H1 (cell line): ENCODE data around the gene PSME1. TPM values are rescaled to one million over a fixed set of nuclear protein-coding genes. Genes with fewer than 3 reads are reported as not detected.

ENCODE experiments used
- CTCF ChIA-PET: fragments of 300-600 bp; sonication (Branson Sonifier 250); formaldehyde crosslinking; loops from one replicate; lab custom pipeline; 2021; ENCODE audit not compliant: partially characterized antibody; lab: Charles Lee
- POLR2A ChIA-PET: fragments of 300-600 bp; sonication (Branson Sonifier 250); formaldehyde crosslinking; loops from one replicate; lab custom pipeline; 2021; ENCODE audit warnings: inconsistent platforms; ENCODE audit not compliant: partially characterized antibody; lab: Charles Lee
- DNase-seq, 2 experiments: peaks; one replicate each; pipeline versions ENCODE4 v3.0.0 to v3.0.0-alpha.2; 2010 to 2022; ENCODE audit warnings: low spot score in 2 of 2, low read depth in 1 of 2, mixed read lengths in 1 of 2
- FAIRE-seq: peaks from 2 replicates; lab custom pipeline; 2011; peaks lifted over from hg19 to GRCh38; lab: Jason Lieb, UNC
- H2AFZ ChIP-seq: 2 replicates; pipeline ENCODE4 v1.8.1; 2012; ENCODE audit warnings: low read length, inconsistent platforms
- H2AK5ac ChIP-seq: 2 replicates; pipeline ENCODE4 v1.6.1; 2013; ENCODE audit warnings: low read depth, low read length
- H2BK120ac ChIP-seq: replicated peaks from 2 replicates; pipeline ENCODE3; 2013; ENCODE audit warnings: low read depth, low read length, inconsistent platforms
- H2BK12ac ChIP-seq: 2 replicates; pipeline ENCODE4 v1.6.1; 2013; ENCODE audit warnings: low read depth, low read length
- H2BK15ac ChIP-seq: 2 replicates; pipeline ENCODE4 v1.6.1; 2013; ENCODE audit warnings: low read length
- H2BK20ac ChIP-seq: 2 replicates; pipeline ENCODE4 v1.6.1; 2013; ENCODE audit warnings: low read length
- H2BK5ac ChIP-seq: 2 replicates; pipeline ENCODE4 v1.6.1; 2013; ENCODE audit warnings: low read depth, low read length
- H3K14ac ChIP-seq: 2 replicates; pipeline ENCODE4 v1.6.1; 2013; ENCODE audit warnings: inconsistent platforms; ENCODE audit not compliant: insufficient read length
- H3K18ac ChIP-seq: 2 replicates; pipeline ENCODE4 v1.6.1; 2013; ENCODE audit warnings: low read length; ENCODE audit errors: extremely low read depth
- H3K23ac ChIP-seq: 2 replicates; pipeline ENCODE4 v1.6.1; 2013; ENCODE audit warnings: inconsistent platforms; ENCODE audit not compliant: insufficient read length
- H3K23me2 ChIP-seq: 2 replicates; pipeline ENCODE4 v1.6.1; 2013; ENCODE audit warnings: low read depth, low read length
- H3K27ac ChIP-seq: 2 replicates; pipeline ENCODE4 v1.6.1; 2011; ENCODE audit warnings: low read depth, low read length, inconsistent platforms
- H3K27me3 ChIP-seq, 4 experiments: replicated peaks in 1 of 4; 1 replicate in 1 of 4; 2 replicates in 3 of 4; pipeline versions ENCODE4 v1.6.1 to v1.8.1; 2011 to 2013; ENCODE audit warnings: low read length in 3 of 4, mild to moderate bottlenecking in 3 of 4, inconsistent platforms in 2 of 4, mixed read lengths in 2 of 4, moderate library complexity in 1 of 4; ENCODE audit not compliant: control insufficient read depth in 3 of 4, insufficient read depth in 3 of 4; ENCODE audit errors: extremely low read depth in 1 of 4
- H3K36me3 ChIP-seq, 4 experiments: 2 replicates each; pipeline versions ENCODE4 v1.6.1 to v1.8.1; 2011 to 2013; ENCODE audit warnings: mild to moderate bottlenecking in 4 of 4, low read length in 3 of 4, moderate library complexity in 2 of 4, control low read depth in 1 of 4, inconsistent platforms in 1 of 4; ENCODE audit not compliant: insufficient read depth in 4 of 4, control insufficient read depth in 2 of 4
- H3K4ac ChIP-seq: replicated peaks from 2 replicates; pipeline ENCODE3; 2013; ENCODE audit warnings: low read length, low read depth, mixed read lengths, inconsistent platforms; ENCODE audit not compliant: insufficient read length
- H3K4me1 ChIP-seq, 4 experiments: replicated peaks in 1 of 4; 1 replicate in 1 of 4; 2 replicates in 3 of 4; pipeline versions ENCODE4 v1.6.1 to v1.8.1; 2011 to 2013; ENCODE audit warnings: low read length in 3 of 4, inconsistent platforms in 2 of 4, mixed read lengths in 1 of 4; ENCODE audit not compliant: insufficient read depth in 4 of 4, control insufficient read depth in 3 of 4
- H3K4me2 ChIP-seq, 2 experiments: 2 replicates each; pipeline versions ENCODE4 v1.6.1 to v1.8.1; 2011 to 2013; ENCODE audit warnings: low read depth in 2 of 2, low read length in 2 of 2, control low read depth in 1 of 2, inconsistent platforms in 1 of 2, mild to moderate bottlenecking in 1 of 2; ENCODE audit not compliant: insufficient read depth in 1 of 2
- H3K4me3 ChIP-seq, 4 experiments: fragments of 200-600, 300-600 bp in 1 of 4; sonication (generic), shearing (Covaris generic), sonication (Bioruptor Twin) in 1 of 4; 2 replicates each; pipeline versions ENCODE4 v1.5.1 to v1.8.1; 2011 to 2016; ENCODE audit warnings: low read length in 4 of 4, low read depth in 3 of 4, control low read depth in 2 of 4, inconsistent platforms in 2 of 4, mild to moderate bottlenecking in 2 of 4, mixed read lengths in 1 of 4, moderate library complexity in 1 of 4; ENCODE audit not compliant: insufficient read depth in 2 of 4; ENCODE audit errors: extremely low read depth in 1 of 4
- H3K56ac ChIP-seq: replicated peaks from 2 replicates; pipeline ENCODE3; 2013; ENCODE audit warnings: low read depth, mild to moderate bottlenecking, mixed read lengths, low read length, inconsistent platforms; ENCODE audit not compliant: insufficient read length
- H3K79me1 ChIP-seq: 2 replicates; pipeline ENCODE4 v1.6.1; 2013; ENCODE audit warnings: low read depth, low read length, control low read depth
- H3K79me2 ChIP-seq, 2 experiments: 2 replicates each; pipeline versions ENCODE4 v1.6.1 to v1.8.1; 2012 to 2013; ENCODE audit warnings: low read length in 2 of 2, mild to moderate bottlenecking in 2 of 2, inconsistent platforms in 1 of 2; ENCODE audit not compliant: insufficient read depth in 2 of 2, control insufficient read depth in 1 of 2
- H3K9ac ChIP-seq, 4 experiments: replicated peaks in 1 of 4; 1 replicate in 1 of 4; 2 replicates in 3 of 4; pipeline versions ENCODE4 v1.6.1 to v1.8.1; 2011 to 2013; ENCODE audit warnings: low read depth in 3 of 4, low read length in 3 of 4, control low read depth in 2 of 4, mild to moderate bottlenecking in 2 of 4, moderate library complexity in 2 of 4, inconsistent platforms in 1 of 4; ENCODE audit errors: extremely low read depth in 1 of 4
- H3K9me3 ChIP-seq, 2 experiments: 2 replicates each; pipeline versions ENCODE4 v1.6.1 to v1.8.1; 2012 to 2013; ENCODE audit warnings: mild to moderate bottlenecking in 2 of 2, moderate library complexity in 2 of 2, control low read depth in 1 of 2, inconsistent platforms in 1 of 2, low read depth in 1 of 2, low read length in 1 of 2, mixed read lengths in 1 of 2; ENCODE audit not compliant: insufficient read depth in 2 of 2
- H4K20me1 ChIP-seq, 2 experiments: replicated peaks in 1 of 2; 2 replicates each; pipeline versions ENCODE3 to v1.8.1; 2011 to 2013; ENCODE audit warnings: inconsistent platforms in 2 of 2, low read length in 2 of 2, mild to moderate bottlenecking in 1 of 2; ENCODE audit not compliant: insufficient read depth in 2 of 2, control insufficient read depth in 1 of 2
- H4K5ac ChIP-seq: 2 replicates; pipeline ENCODE4 v1.6.1; 2013; ENCODE audit warnings: low read length, low read depth, mixed read lengths, inconsistent platforms; ENCODE audit not compliant: insufficient read length
- H4K8ac ChIP-seq: 2 replicates; pipeline ENCODE4 v1.8.0; 2013; ENCODE audit warnings: mild to moderate bottlenecking, moderate library complexity, low read length, inconsistent platforms; ENCODE audit not compliant: insufficient read depth; ENCODE audit errors: extremely low read depth
- H4K91ac ChIP-seq: replicated peaks from 2 replicates; pipeline ENCODE3; 2013; ENCODE audit warnings: low read length, mixed read lengths, inconsistent platforms; ENCODE audit not compliant: insufficient read length
- ASH2L ChIP-seq: fragments of 200-600, 300-600 bp; sonication (generic); IDR thresholded peaks from one replicate; pipeline ENCODE4 v1.7.1; 2017; ENCODE audit warnings: low read length
- BACH1 ChIP-seq: IDR thresholded peaks from 2 replicates; pipeline ENCODE4 v1.6.1; 2012; ENCODE audit warnings: low read length, improper control_type of control experiment
- CBX5 ChIP-seq: fragments of 300-800, 300-1000 bp; sonication (generic); IDR thresholded peaks from 2 replicates; pipeline ENCODE4 v1.7.1; 2016; ENCODE audit warnings: antibody characterized with exemption, low read length, low read depth
- CEBPB ChIP-seq: IDR thresholded peaks from 2 replicates; pipeline ENCODE4 v1.6.1; 2012; ENCODE audit warnings: low read depth, low read length
- CREB1 ChIP-seq: IDR thresholded peaks from 2 replicates; pipeline ENCODE4 v1.6.1; 2012; ENCODE audit warnings: inconsistent platforms
- FOSL1 ChIP-seq: IDR thresholded peaks from 2 replicates; pipeline ENCODE4 v1.6.1; 2011; ENCODE audit warnings: mild to moderate bottlenecking, low read depth, low read length, moderate library complexity; ENCODE audit not compliant: insufficient read depth
- GTF2F1 ChIP-seq: IDR thresholded peaks from 2 replicates; pipeline ENCODE4 v1.6.1; 2012; ENCODE audit warnings: low read depth, low read length, improper control_type of control experiment, borderline replicate concordance
- KDM4A ChIP-seq: IDR thresholded peaks from one replicate; pipeline ENCODE4 v1.7.1; 2012; ENCODE audit warnings: low read depth, mild to moderate bottlenecking, moderate library complexity, low read length, inconsistent platforms; ENCODE audit not compliant: severe bottlenecking
- RBBP5 ChIP-seq: IDR thresholded peaks from 2 replicates; pipeline ENCODE4 v1.7.1; 2012; ENCODE audit warnings: low read depth, mild to moderate bottlenecking, inconsistent platforms, low read length, moderate library complexity, borderline replicate concordance
- SIN3A ChIP-seq, 2 experiments: IDR thresholded peaks in 1 of 2; conservative IDR thresholded peaks in 1 of 2; 2 replicates each; pipeline ENCODE4 v1.6.1; 2011 to 2012; ENCODE audit warnings: low read length in 2 of 2, improper control_type of control experiment in 1 of 2, low read depth in 1 of 2, mild to moderate bottlenecking in 1 of 2
- TAF1 ChIP-seq: IDR thresholded peaks from 2 replicates; pipeline ENCODE4 v1.6.1; 2011; ENCODE audit warnings: mild to moderate bottlenecking, low read depth, low read length
- TAF7 ChIP-seq: optimal IDR thresholded peaks from 2 replicates; pipeline ENCODE3; 2011; ENCODE audit warnings: low read depth, mild to moderate bottlenecking, inconsistent platforms, low read length, moderate library complexity, borderline replicate concordance
- YY1 ChIP-seq: IDR thresholded peaks from 2 replicates; pipeline ENCODE4 v1.6.1; 2011; ENCODE audit warnings: low read depth, mild to moderate bottlenecking, low read length
- WGBS, 2 experiments: shearing (Covaris generic) in 1 of 2; methylation state at CpG; one replicate each; pipeline versions ENCODE4 v1.1.6 to v1.1.7; 2013 to 2015; ENCODE audit warnings: low lambda C conversion rate in 2 of 2, mixed read lengths in 2 of 2, inconsistent platforms in 1 of 2, low coverage in 1 of 2, missing lambda C conversion rate in 1 of 2; ENCODE audit not compliant: insufficient replicate concordance in 2 of 2, insufficient coverage in 1 of 2, insufficient read length in 1 of 2; ENCODE audit errors: extremely low coverage in 1 of 2, missing lambda C conversion rate in 1 of 2; 5-methylcytosine and 5-hydroxymethylcytosine counted together
- polyA plus RNA-seq, 7 experiments: library from polyadenylated mRNA; depleted of rRNA in 3 of 7; stranded (reverse) in 5 of 7; unstranded in 2 of 7; fragments of >200 nt in 5 of 7; fragments of 200-250 nt in 2 of 7; gene quantifications; 1 replicate in 5 of 7; 2 replicates in 1 of 7; 4 replicates in 1 of 7; pipeline versions ENCODE4 v1.2.1 to v1.2.3, GENCODE V29; 2011 to 2013; ENCODE audit warnings: missing spikeins in 2 of 7, mixed read lengths in 2 of 7
- total RNA-seq: library from RNA; stranded (reverse); fragmentation: NEBNext Ultra II Directional; extraction: Animal tissue kit (Norgen Biotek cat#: 25700); gene quantifications from 2 replicates; pipeline ENCODE4 v1.2.1, GENCODE V29; 2021

The PSME1 gene
- total and polyA plus RNA-seq, 2 of the 8 experiments (the other 6 are each of a cell fraction or from before 2014, with no cell fraction given), result 74.9 to 85.9 TPM

- H2BK20ac ChIP-seq, result no peak overlapping the region
- POLR2A ChIA-PET, result interaction anchor here (0.6 to 11.1 kb wide), 6 partner anchors 9 to 46 kb away, joined by 3 to 96 read pairs (median 6); partner anchors contain the start of genes DCAF11, EMC9 and NRL
- CTCF ChIA-PET, result interaction anchor here (0.9 kb wide), 1 partner anchor 140 kb away, joined by 3 read pairs; the partner anchor contains the start of gene RABGGTA
- TF ChIP-seq CREB1 (no peak), YY1 (no peak), RBBP5 (no peak), ASH2L (no peak), TAF1 (no peak), GTF2F1 (no peak), BACH1 (no peak), KDM4A (no peak), CEBPB (no peak), FOSL1 (no peak), CBX5 (no peak), TAF7 (no peak), SIN3A (conservative IDR thresholded peaks at IDR 0.05 in 1 of 2, IDR thresholded peaks at IDR 0.05 in 1 of 2; ENCODE audit: low read depth in 1 of 2, low read length in 2 of 2) (no peak)
Measured at GRCh38 chr14:24130717-24131548, 5.1 kb upstream of the PSME1 start.

More at GRCh38 chr14:24130717-24131548, 5.1 kb upstream of the PSME1 start:
- no peaks in the 10 kb centered on the region for H3K79me1 ChIP-seq
- no peak overlapping the region for H3K27ac ChIP-seq
- no peak overlapping the region for H3K56ac ChIP-seq
- H4K20me1 ChIP-seq, result no peaks in the 10 kb centered on the region
- H2BK120ac ChIP-seq, result no peak overlapping the region
- H3K79me2 ChIP-seq, result no peaks in the 10 kb centered on the region
- DNase-seq, result no peak
- H3K9me3 ChIP-seq, result no peaks in the 10 kb centered on the region
- H3K4me1 ChIP-seq, result peaks cover 0 to 3% (median under 1%) of the 10 kb centered on the region in 4 experiments; a peak in 3 of 7 replicates
- H2AFZ ChIP-seq, result no peak overlapping the region
- no peak overlapping the region for H3K23ac ChIP-seq
- WGBS, 2 experiments, result 81% methylated on average over 6 of the region's 7 CpGs; no CpG with 5 or more reads in 1 of the 2 experiments
- H3K4ac ChIP-seq, result no peak overlapping the region
- no peak overlapping the region for H2BK12ac ChIP-seq
- no peak for FAIRE-seq
- no peaks in the 10 kb centered on the region for H3K27me3 ChIP-seq
- H3K9ac ChIP-seq, result no peak overlapping the region
- no peaks in the 10 kb centered on the region for H3K36me3 ChIP-seq
- no peak overlapping the region for H3K18ac ChIP-seq
- H3K23me2 ChIP-seq, result peaks cover 5% of the 10 kb centered on the region; the same call in 1 of the 2 replicates
- 0 out of 2 replicates have a peak overlapping the region, but pooled peaks have one; percentile 5 for H2BK15ac ChIP-seq
- H3K4me2 ChIP-seq, result no peak overlapping the region
- no peak overlapping the region for H4K8ac ChIP-seq
- no peak overlapping the region for H4K5ac ChIP-seq
- no peak overlapping the region for H3K4me3 ChIP-seq
- H3K14ac ChIP-seq, result no peak overlapping the region
- no peak overlapping the region for H2BK5ac ChIP-seq
- H4K91ac ChIP-seq, result no peak overlapping the region
- H2AK5ac ChIP-seq, result no peak overlapping the region
